ENCODE measurements around the gene EPHB2. TPM values are rescaled to one million over a fixed set of nuclear protein-coding genes. Genes with fewer than 3 reads are reported as not detected.

EPHB2 gene
- total and polyA plus RNA-seq, 2 donors (not counting 3 experiments of a cell fraction or from before 2014, with no cell fraction given) = 50.8 to 69.1 TPM

- POLR2A ChIA-PET = no interaction called here
- Histone ChIP-seq H2AFZ (ENCODE audit: low read depth, low read length) (no peak overlapping the region), H3K36me3 (ENCODE audit: control insufficient read depth in 2 of 2, extremely low read depth in 1 of 2, insufficient read depth in 2 of 2, low read length in 2 of 2) (no peaks in the 10 kb centered on the region), H3K9ac (replicated peaks; ENCODE audit: extremely low read depth, insufficient read depth, low read length) (no peak overlapping the region), H3K4me1 (ENCODE audit: control insufficient read depth, extremely low read depth, insufficient read depth, low read length) (peaks cover 13% of the 10 kb centered on the region), H3K9me1 (replicated peaks; ENCODE audit: control insufficient read depth, extremely low read depth, insufficient read depth, low read length) (no peaks in the 10 kb centered on the region), H4K20me1 (replicated peaks; ENCODE audit: control insufficient read depth, extremely low read depth, insufficient read depth, low read length) (no peaks in the 10 kb centered on the region), H3K4me3 (replicated peaks in 1 of 3; ENCODE audit: insufficient read depth in 1 of 3, low read depth in 1 of 3, low read length in 3 of 3) (no peak overlapping the region), H3K9me3 (replicated peaks; ENCODE audit: control insufficient read depth, insufficient read depth, low read length) (no peaks in the 10 kb centered on the region), H3K4me2 (ENCODE audit: insufficient read depth, low read length) (no peak overlapping the region), H3K27me3 (ENCODE audit: control insufficient read depth in 2 of 2, insufficient read depth in 2 of 2, low read length in 2 of 2) (no peaks in the 10 kb centered on the region), H3K79me2 (ENCODE audit: control insufficient read depth, insufficient read depth, low read length) (peaks cover 56% of the 10 kb centered on the region), H3K27ac (ENCODE audit: insufficient read depth, low read depth, low read length) (no peak overlapping the region)
- TF ChIP-seq FOS (IDR thresholded peaks at IDR 0.05; ENCODE audit: borderline replicate concordance, insufficient read depth, low read length) = no peak
- intact Hi-C loops (cut with micrococcal nuclease) (no loop called here), dilution Hi-C loops (cut with MboI; ENCODE audit: extremely low pct_ligation_motif_present, low sequenced_read_pairs) (no loop called here)
- FAIRE-seq (no peak), DNase-seq (ENCODE audit: low read depth, low spot score) (no peak)
- CTCF ChIA-PET = interaction anchor here (0.8 to 1.0 kb wide), 2 partner anchors 22 to 101 kb away, joined by 3 read pairs; no protein-coding TSS in a partner anchor
- no TSS peak for BruUV-seq (replicated peaks)
Measured at GRCh38 chr1:22760455-22760854, 49.8 kb downstream of the EPHB2 start.

- no peaks in the 10 kb centered on the region for H3K36me3 ChIP-seq (ENCODE audit: control insufficient read depth in 2 of 2, extremely low read depth in 1 of 2, insufficient read depth in 2 of 2, low read length in 2 of 2)
- H3K9me1 ChIP-seq (replicated peaks; ENCODE audit: control insufficient read depth, extremely low read depth, insufficient read depth, low read length) = no peaks in the 10 kb centered on the region
- no peak overlapping the region for H3K27ac ChIP-seq (ENCODE audit: insufficient read depth, low read depth, low read length)
- POLR2A ChIA-PET = no interaction called here
- H2AFZ ChIP-seq (ENCODE audit: low read depth, low read length) = no peak overlapping the region
- CTCF ChIA-PET = interaction anchor here (2.1 kb wide), 1 partner anchor 57 kb away, joined by 14 read pairs; no protein-coding TSS in a partner anchor
- H3K4me2 ChIP-seq (ENCODE audit: insufficient read depth, low read length) = no peak overlapping the region
- BruUV-seq (replicated peaks) = no TSS peak
- H4K20me1 ChIP-seq (replicated peaks; ENCODE audit: control insufficient read depth, extremely low read depth, insufficient read depth, low read length) = no peaks in the 10 kb centered on the region
- DNase-seq (ENCODE audit: low read depth, low spot score) = no peak
- no peaks in the 10 kb centered on the region for H3K27me3 ChIP-seq (ENCODE audit: control insufficient read depth in 2 of 2, insufficient read depth in 2 of 2, low read length in 2 of 2)
- no peak overlapping the region for H3K9ac ChIP-seq (replicated peaks; ENCODE audit: extremely low read depth, insufficient read depth, low read length)
- peaks cover 56% of the 10 kb centered on the region for H3K79me2 ChIP-seq (ENCODE audit: control insufficient read depth, insufficient read depth, low read length)
- TF ChIP-seq FOS (IDR thresholded peaks at IDR 0.05; ENCODE audit: borderline replicate concordance, insufficient read depth, low read length) (no peak), EZH2 (IDR thresholded peaks at IDR 0.05; ENCODE audit: borderline replicate concordance, low read depth, low read length, severe bottlenecking) (no peak), POLR2A (IDR thresholded peaks at IDR 0.05; ENCODE audit: low read depth, low read length) (no peak), GATA2 (IDR thresholded peaks at IDR 0.05; ENCODE audit: insufficient read depth, insufficient read length, low read depth, low read length) (no peak), MYC (IDR thresholded peaks at IDR 0.05; ENCODE audit: low read depth, low read length) (no peak), JUN (IDR thresholded peaks at IDR 0.05; ENCODE audit: borderline replicate concordance, insufficient read depth, insufficient read length, low read depth) (no peak), CTCF (IDR thresholded peaks at IDR 0.05; ENCODE audit: extremely low read depth in 1 of 2, insufficient read depth in 1 of 2, low read depth in 1 of 2, low read length in 2 of 2) (no peak), POLR2AphosphoS5 (IDR thresholded peaks at IDR 0.05; ENCODE audit: insufficient read depth, low read depth, low read length) (no peak), MAX (IDR thresholded peaks at IDR 0.05; ENCODE audit: insufficient read depth, insufficient read length) (no peak)
- intact Hi-C loops (cut with micrococcal nuclease) (no loop called here), dilution Hi-C loops (cut with MboI; ENCODE audit: extremely low pct_ligation_motif_present, low sequenced_read_pairs) (no loop called here)
- no peak overlapping the region for H3K4me3 ChIP-seq (replicated peaks in 1 of 3; ENCODE audit: insufficient read depth in 1 of 3, low read depth in 1 of 3, low read length in 3 of 3)
- no peak for FAIRE-seq
- H3K4me1 ChIP-seq (ENCODE audit: control insufficient read depth, extremely low read depth, insufficient read depth, low read length) = peaks cover 6% of the 10 kb centered on the region
- no peaks in the 10 kb centered on the region for H3K9me3 ChIP-seq (replicated peaks; ENCODE audit: control insufficient read depth, insufficient read depth, low read length)
Measured at GRCh38 chr1:22761101-22761500, 50.5 kb downstream of the EPHB2 start.
